GM12878 (cell line): ENCODE measurements around the gene DCDC1. TPM values are rescaled to one million over a fixed set of nuclear protein-coding genes. Genes with fewer than 3 reads are reported as not detected.

Experiments used
- ATAC-seq: fragments of 200-7000 bp; cut with Tn5 transposase; 3 replicates; pipeline ENCODE4 v1.9.1; 2020; ENCODE audit warnings: mild to moderate bottlenecking, moderate library complexity
- BruUV-seq: library from RNA; stranded (reverse); fragments of 400-500 nt; replicated peaks from 2 replicates; lab custom pipeline; 2021; lab: Mats Ljungman, UMichigan
- CTCF ChIA-PET: fragments of 300-600 bp; sonication (Branson Sonifier 250); formaldehyde crosslinking; extraction: SDS; loops from one replicate; lab custom pipeline; 2021; ENCODE audit warnings: inconsistent platforms; lab: Yijun Ruan, JAX
- POLR2A ChIA-PET: fragments of 350-600 bp; formaldehyde crosslinking; extraction: SDS; loops from one replicate; lab custom pipeline; 2021; ENCODE audit warnings: inconsistent platforms; lab: Charles Lee
- RAD21 ChIA-PET: fragments of 300-600 bp; sonication (Branson Sonifier 250); formaldehyde crosslinking; loops from one replicate; lab custom pipeline; 2023; ENCODE audit warnings: antibody characterized with exemption; ENCODE audit not compliant: unreplicated experiment; lab: Charles Lee
- SMC1A ChIA-PET: fragments of 300-600 bp; sonication (Branson Sonifier 250); formaldehyde crosslinking; loops from one replicate; lab custom pipeline; 2023; ENCODE audit not compliant: unreplicated experiment, uncharacterized antibody; lab: Charles Lee
- DNase-seq: peaks from one replicate; pipeline ENCODE4 v3.0.0-alpha.2; 2011; ENCODE audit warnings: low read depth, low spot score
- FAIRE-seq: peaks from 3 replicates; lab custom pipeline; 2011; peaks lifted over from hg19 to GRCh38; lab: Jason Lieb, UNC
- H2AFZ ChIP-seq: 2 replicates; pipeline ENCODE4 v1.6.0; 2011; ENCODE audit warnings: low read depth, low read length, control low read depth; ENCODE audit not compliant: control insufficient read depth
- H3K27ac ChIP-seq: 2 replicates; pipeline ENCODE4 v1.5.1; 2011; ENCODE audit warnings: control low read depth; ENCODE audit not compliant: control insufficient read depth, insufficient read depth
- H3K27me3 ChIP-seq, 2 experiments: replicated peaks in 1 of 2; 2 replicates each; pipeline versions ENCODE4 v1.6.0 to v1.6.1; 2011; ENCODE audit warnings: low read length in 1 of 2; ENCODE audit not compliant: control insufficient read depth in 2 of 2, insufficient read depth in 2 of 2
- H3K36me3 ChIP-seq, 2 experiments: 2 replicates each; pipeline ENCODE4 v1.5.1; 2011; ENCODE audit warnings: low read length in 1 of 2; ENCODE audit not compliant: control insufficient read depth in 2 of 2, insufficient read depth in 2 of 2
- H3K4me1 ChIP-seq: 2 replicates; pipeline ENCODE4 v1.6.1; 2011; ENCODE audit warnings: mild to moderate bottlenecking, low read length, moderate library complexity, mixed read lengths; ENCODE audit not compliant: control insufficient read depth, insufficient read depth
- H3K4me2 ChIP-seq: 2 replicates; pipeline ENCODE4 v1.6.0; 2011; ENCODE audit warnings: control low read depth; ENCODE audit not compliant: control insufficient read depth, insufficient read depth
- H3K4me3 ChIP-seq: fragments of 200-600 bp; sonication (generic); 2 replicates; pipeline ENCODE4 v1.5.1; 2016
- H3K79me2 ChIP-seq: 2 replicates; pipeline ENCODE4 v1.6.0; 2011; ENCODE audit warnings: low read length; ENCODE audit not compliant: control insufficient read depth, insufficient read depth
- H3K9ac ChIP-seq: 2 replicates; pipeline ENCODE4 v1.8.0; 2011; ENCODE audit warnings: low read length, control low read depth, mixed read lengths; ENCODE audit not compliant: control insufficient read depth, insufficient read depth
- H3K9me3 ChIP-seq: replicated peaks from 3 replicates; pipeline ENCODE4 v1.5.1; 2011; ENCODE audit warnings: mild to moderate bottlenecking, low read length; ENCODE audit not compliant: control insufficient read depth, insufficient read depth
- H4K20me1 ChIP-seq: 2 replicates; pipeline ENCODE4 v1.6.0; 2011; ENCODE audit not compliant: control insufficient read depth, insufficient read depth
- ASH2L ChIP-seq: fragments of 300-600, 200-600 bp; sonication (generic); IDR thresholded peaks from 2 replicates; pipeline ENCODE4 v1.6.1; 2017; ENCODE audit warnings: low read depth, mild to moderate bottlenecking, borderline replicate concordance
- LARP7 ChIP-seq: fragments of 450-650 bp; IDR thresholded peaks from 2 replicates; pipeline ENCODE4 v1.6.1; 2017; ENCODE audit warnings: mild to moderate bottlenecking
- NRF1 ChIP-seq: conservative IDR thresholded peaks from 2 replicates; pipeline ENCODE4 v1.6.1; 2011; ENCODE audit warnings: mild to moderate bottlenecking, low read depth, low read length, improper control_type of control experiment
- PBX3 ChIP-seq: IDR thresholded peaks from 2 replicates; pipeline ENCODE4 v1.6.1; 2011; ENCODE audit warnings: mild to moderate bottlenecking, low read depth, low read length, moderate library complexity; ENCODE audit not compliant: insufficient replicate concordance
- RCOR1 ChIP-seq: conservative IDR thresholded peaks from 2 replicates; pipeline ENCODE4 v1.6.1; 2012; ENCODE audit warnings: low read depth, low read length, improper control_type of control experiment
- REST ChIP-seq: IDR thresholded peaks from 2 replicates; pipeline ENCODE4 v1.6.1; 2012; ENCODE audit warnings: mild to moderate bottlenecking, low read depth, low read length
- RUNX3 ChIP-seq: IDR thresholded peaks from 2 replicates; pipeline ENCODE4 v1.6.1; 2012; ENCODE audit warnings: low read length, inconsistent platforms
- STAT3 ChIP-seq: IDR thresholded peaks from 2 replicates; pipeline ENCODE4 v1.6.1; 2011; ENCODE audit warnings: low read depth, low read length, improper control_type of control experiment
- WGBS: methylation state at CpG from one replicate; pipeline ENCODE4 v1.1.6; 2016; ENCODE audit warnings: low lambda C conversion rate; ENCODE audit not compliant: insufficient replicate concordance, insufficient coverage; ENCODE audit errors: missing lambda C conversion rate; 5-methylcytosine and 5-hydroxymethylcytosine counted together
- in situ Hi-C: fragments of 300-500 bp; cut with MboI; formaldehyde crosslinking; loops from 9 replicates; pipeline ENCODE4 v1.14.3; 2018; ENCODE audit warnings: mixed read lengths
- intact Hi-C: fragments of 100-400 bp; cut with micrococcal nuclease; formaldehyde crosslinking; loops from one replicate; pipeline ENCODE4 v1.14.2; 2022; ENCODE audit not compliant: unreplicated experiment
- polyA plus RNA-seq, 11 experiments: library from polyadenylated mRNA; depleted of rRNA in 4 of 11; unstranded in 6 of 11; stranded (reverse) in 5 of 11; fragments of >200 nt; fragmentation: Nextera tagmentation in 4 of 11; fragmentation: Illumina TruSeq in 1 of 11; extraction: Ambion mirVana in 4 of 11; extraction: Trizol in 1 of 11; gene quantifications; 1 replicate in 1 of 11; 2 replicates in 10 of 11; pipeline versions ENCODE4 v1.2.1 to v1.2.3, GENCODE V29; 2011 to 2016; ENCODE audit warnings: inconsistent platforms in 2 of 11, missing spikeins in 2 of 11, low read depth in 1 of 11
- total RNA-seq, 4 experiments: library from RNA; depleted of rRNA in 3 of 4; stranded (reverse); fragments of >200 nt in 3 of 4; fragmentation: Illumina TruSeq in 1 of 4; extraction: Trizol in 1 of 4; gene quantifications; 2 replicates each; pipeline versions ENCODE4 v1.2.1 to v1.2.3, GENCODE V29; 2013 to 2021

DCDC1 gene
- total and polyA plus RNA-seq, 10 of the 15 experiments (the other 5 are each of a cell fraction or from before 2014, with no cell fraction given): not detected

GRCh38 chr11:31419138-31419537 lies 49.6 kb upstream of the DCDC1 start:
- no TSS peak for BruUV-seq
- Histone ChIP-seq H3K36me3 (no peaks in the 10 kb centered on the region; a peak in 2 of 4 replicates), H3K9me3 (no peaks in the 10 kb centered on the region), H3K79me2 (no peaks in the 10 kb centered on the region), H3K4me1 (no peaks in the 10 kb centered on the region), H3K4me2 (no peak overlapping the region), H3K27me3 (no peaks in the 10 kb centered on the region), H2AFZ (no peak overlapping the region), H4K20me1 (no peaks in the 10 kb centered on the region), H3K4me3 (no peak overlapping the region), H3K9ac (no peak overlapping the region), H3K27ac (no peak overlapping the region)
- WGBS: 42% methylated on average over 3 of the region's 3 CpGs
- RAD21 ChIA-PET: no interaction called here
- FAIRE-seq: no peak
- ATAC-seq: no peak
- in situ Hi-C loops (no loop called here), intact Hi-C loops (no loop called here)
- POLR2A ChIA-PET: no interaction called here
- TF ChIP-seq LARP7: no peak
- no peak for TF ChIP-seq STAT3
- no peak for TF ChIP-seq PBX3
- CTCF ChIA-PET: interaction anchor here (1.5 kb wide), 1 partner anchor 539 kb away, joined by 3 read pairs; no protein-coding TSS in a partner anchor
- DNase-seq: no peak
- SMC1A ChIA-PET: no interaction called here

GRCh38 chr11:31417816-31418215 lies 48.3 kb upstream of the DCDC1 start:
- ChIA-PET CTCF (interaction anchor here (0.6 to 2.0 kb wide), 3 partner anchors 20 to 540 kb away, joined by 3 to 5 read pairs (median 3); no protein-coding TSS in a partner anchor), POLR2A (no interaction called here), SMC1A (interaction anchor here (1.6 kb wide), 1 partner anchor 19 kb away, joined by 3 read pairs; no protein-coding TSS in a partner anchor), RAD21 (no interaction called here)
- intact Hi-C loops: no loop called here
- H4K20me1 ChIP-seq: no peaks in the 10 kb centered on the region
- in situ Hi-C loops: no loop called here
- H3K4me3 ChIP-seq: no peak overlapping the region
- no peak overlapping the region for H2AFZ ChIP-seq
- H3K4me2 ChIP-seq: no peak overlapping the region
- H3K9ac ChIP-seq: no peak overlapping the region
- no peaks in the 10 kb centered on the region for H3K9me3 ChIP-seq
- whole genome bisulfite sequencing: 94% methylated on average over 2 of the region's 2 CpGs
- DNase-seq (no peak), ATAC-seq (no peak), FAIRE-seq (no peak)
- no peaks in the 10 kb centered on the region for H3K27me3 ChIP-seq
- H3K27ac ChIP-seq: no peak overlapping the region
- no peaks in the 10 kb centered on the region for H3K4me1 ChIP-seq
- BruUV-seq: no TSS peak
- H3K79me2 ChIP-seq: no peaks in the 10 kb centered on the region
- H3K36me3 ChIP-seq: no peaks in the 10 kb centered on the region; a peak in 2 of 4 replicates
- TF ChIP-seq ASH2L: no peak
- TF ChIP-seq NRF1: no peak
- no peak for TF ChIP-seq RUNX3
- no peak for TF ChIP-seq PBX3
- no peak for TF ChIP-seq REST
- TF ChIP-seq RCOR1: no peak
